HepG2 (cell line): ENCODE results near the gene ZFP62. TPM values are rescaled to one million over a fixed set of nuclear protein-coding genes. Genes with fewer than 3 reads are reported as not detected.

ENCODE experiments used
- ATAC-seq: fragments of 200-7000 bp; cut with Tn5 transposase; 3 replicates; pipeline ENCODE4 v1.9.1; 2020; ENCODE audit warnings: mild to moderate bottlenecking, moderate library complexity
- BruUV-seq: library from RNA; stranded (reverse); fragments of 400-500 nt; replicated peaks from 2 replicates; lab custom pipeline; 2021; lab: Mats Ljungman, UMichigan
- CTCF ChIA-PET: fragments of 300-600 bp; formaldehyde crosslinking; extraction: SDS; loops from one replicate; lab custom pipeline; 2021; ENCODE audit warnings: low total read pairs, inconsistent platforms, low intra/inter-chr PET ratio; lab: Yijun Ruan, JAX
- POLR2A ChIA-PET: fragments of 350-600 bp; sonication (Branson Sonifier 250); formaldehyde crosslinking; loops from one replicate; lab custom pipeline; 2020; ENCODE audit warnings: antibody characterized with exemption, inconsistent platforms; lab: Yijun Ruan, JAX
- DNase-seq: peaks from one replicate; pipeline ENCODE4 v3.0.0-alpha.2; 2015; ENCODE audit warnings: low spot score
- FAIRE-seq: peaks from 3 replicates; lab custom pipeline; 2011; peaks lifted over from hg19 to GRCh38; lab: Jason Lieb, UNC
- H2AFZ ChIP-seq: one replicate; pipeline ENCODE4 v1.6.1; 2011; ENCODE audit warnings: low read length, inconsistent platforms
- H3K27ac ChIP-seq: fragments of 300-600 bp; 3 replicates; pipeline ENCODE4 v1.8.0; 2011; ENCODE audit warnings: mixed run types, mild to moderate bottlenecking, mixed read lengths, low read length, inconsistent platforms; ENCODE audit not compliant: insufficient read depth; ENCODE audit errors: extremely low read length
- H3K27me3 ChIP-seq, 2 experiments: fragments of 200-600 bp in 1 of 2; 2 replicates in 1 of 2; 3 replicates in 1 of 2; pipeline versions ENCODE4 v1.6.0 to v1.8.0; 2011; ENCODE audit warnings: low read length in 2 of 2, mild to moderate bottlenecking in 2 of 2, moderate library complexity in 2 of 2, inconsistent platforms in 1 of 2; ENCODE audit not compliant: insufficient read depth in 2 of 2, control insufficient read depth in 1 of 2
- H3K36me3 ChIP-seq, 2 experiments: fragments of 200-600 bp in 1 of 2; replicated peaks in 1 of 2; 2 replicates in 1 of 2; 3 replicates in 1 of 2; pipeline versions ENCODE4 v1.5.1 to v1.8.0; 2011; ENCODE audit warnings: low read length in 2 of 2, inconsistent platforms in 1 of 2; ENCODE audit not compliant: insufficient read depth in 2 of 2, control insufficient read depth in 1 of 2
- H3K4me1 ChIP-seq: 2 replicates; pipeline ENCODE4 v1.5.1; 2012; ENCODE audit warnings: low read length, inconsistent platforms; ENCODE audit not compliant: insufficient read depth
- H3K4me2 ChIP-seq: 2 replicates; pipeline ENCODE4 v1.6.0; 2011; ENCODE audit warnings: low read depth, low read length, inconsistent platforms
- H3K4me3 ChIP-seq, 3 experiments: fragments of 200-600 bp in 1 of 3; sonication (generic), shearing (Covaris generic) in 1 of 3; replicated peaks in 1 of 3; 2 replicates each; pipeline ENCODE4 v1.5.1; 2011 to 2016; ENCODE audit warnings: low read length in 3 of 3, inconsistent platforms in 2 of 3, low read depth in 2 of 3, mild to moderate bottlenecking in 2 of 3, control low read depth in 1 of 3, mixed read lengths in 1 of 3; ENCODE audit not compliant: insufficient read depth in 1 of 3
- H3K79me2 ChIP-seq: one replicate; pipeline ENCODE4 v1.6.1; 2011; ENCODE audit warnings: low read length, inconsistent platforms; ENCODE audit not compliant: insufficient read depth
- H3K9ac ChIP-seq: 2 replicates; pipeline ENCODE4 v1.6.0; 2011; ENCODE audit warnings: mild to moderate bottlenecking, low read depth, low read length, inconsistent platforms; ENCODE audit not compliant: insufficient read depth
- H3K9me3 ChIP-seq: 2 replicates; pipeline ENCODE4 v1.5.1; 2012; ENCODE audit warnings: mild to moderate bottlenecking, low read length
- H4K20me1 ChIP-seq: 2 replicates; pipeline ENCODE4 v1.6.0; 2011; ENCODE audit warnings: inconsistent platforms, mild to moderate bottlenecking, low read length, moderate library complexity; ENCODE audit not compliant: insufficient read depth
- FOXK2 ChIP-seq: fragments of 450-650 bp; IDR thresholded peaks from 2 replicates; pipeline ENCODE4 v1.6.1; 2016
- IRF1 ChIP-seq: sonication (generic); formaldehyde crosslinking; IDR thresholded peaks from 2 replicates; pipeline ENCODE4 v1.4.0; 2020; ENCODE audit warnings: low read depth, mild to moderate bottlenecking, missing genetic modification reagents
- NAIF1 ChIP-seq: sonication (generic); formaldehyde crosslinking; IDR thresholded peaks from 2 replicates; pipeline ENCODE4 v1.5.0; 2020; ENCODE audit warnings: mild to moderate bottlenecking, missing genetic modification reagents, borderline replicate concordance
- NFIB ChIP-seq: sonication (generic); formaldehyde crosslinking; IDR thresholded peaks from 2 replicates; pipeline ENCODE4 v1.9.0; 2021; ENCODE audit warnings: missing genetic modification reagents, mild to moderate bottlenecking, borderline replicate concordance
- NR3C1 ChIP-seq: sonication (generic); formaldehyde crosslinking; IDR thresholded peaks from 2 replicates; pipeline ENCODE4 v1.4.0; 2020; ENCODE audit warnings: missing genetic modification reagents
- POLR2G ChIP-seq: fragments of 200-400 bp; formaldehyde crosslinking; IDR thresholded peaks from 2 replicates; pipeline ENCODE4 v1.6.1; 2018; ENCODE audit warnings: mild to moderate bottlenecking, low read depth, low read length, moderate library complexity
- REST ChIP-seq, 2 experiments: IDR thresholded peaks; 2 replicates each; pipeline ENCODE4 v1.6.1; 2011 to 2012; ENCODE audit warnings: low read length in 2 of 2, borderline replicate concordance in 1 of 2, low read depth in 1 of 2, mild to moderate bottlenecking in 1 of 2, moderate library complexity in 1 of 2
- SMARCC2 ChIP-seq: fragments of 450-650 bp; IDR thresholded peaks from 2 replicates; pipeline ENCODE4 v1.6.1; 2017; ENCODE audit warnings: antibody characterized with exemption, mild to moderate bottlenecking
- TARDBP ChIP-seq: sonication (generic); formaldehyde crosslinking; IDR thresholded peaks from 2 replicates; pipeline ENCODE4 v1.8.0; 2022; ENCODE audit warnings: mild to moderate bottlenecking, missing genetic modification reagents
- U2AF1 ChIP-seq: fragments of 200-400 bp; formaldehyde crosslinking; optimal IDR thresholded peaks from 2 replicates; pipeline ENCODE3; 2017; ENCODE audit warnings: mild to moderate bottlenecking, low read depth, low read length
- ZBTB39 ChIP-seq: sonication (generic); formaldehyde crosslinking; IDR thresholded peaks from 2 replicates; pipeline ENCODE4 v1.5.0; 2020; ENCODE audit warnings: missing genetic modification reagents
- ZNF720 ChIP-seq: sonication (generic); formaldehyde crosslinking; IDR thresholded peaks from 2 replicates; pipeline ENCODE4 v1.4.0; 2020; ENCODE audit warnings: missing genetic modification reagents
- ZSCAN9 ChIP-seq: IDR thresholded peaks from 2 replicates; pipeline ENCODE4 v1.6.1; 2016; ENCODE audit warnings: borderline replicate concordance
- WGBS: methylation state at CpG from one replicate; pipeline ENCODE4 v1.1.6; 2017; ENCODE audit warnings: low lambda C conversion rate; 5-methylcytosine and 5-hydroxymethylcytosine counted together
- in situ Hi-C: cut with HindIII; loops from 2 replicates; pipeline ENCODE4 v1.10.0; 2017; ENCODE audit warnings: low pct_unique_long_range_greater_than_20kb; ENCODE audit not compliant: extremely low pct_ligation_motif_present
- intact Hi-C: fragments of 100-400 bp; cut with micrococcal nuclease; formaldehyde crosslinking; loops from one replicate; pipeline ENCODE4 v1.10.0; 2022; ENCODE audit not compliant: unreplicated experiment
- polyA plus RNA-seq, 8 experiments: library from polyadenylated mRNA; depleted of rRNA in 3 of 8; stranded (reverse) in 7 of 8; unstranded in 1 of 8; fragments of >200 nt; fragmentation: Illumina TruSeq in 4 of 8; extraction: Trizol in 4 of 8; gene quantifications; 2 replicates each; pipeline versions ENCODE4 v1.2.1 to v1.2.3, GENCODE V29; 2011 to 2016; ENCODE audit warnings: low read depth in 4 of 8, missing spikeins in 1 of 8, mixed read lengths in 1 of 8; ENCODE audit not compliant: insufficient read depth in 1 of 8
- total RNA-seq, 5 experiments: library from RNA; depleted of rRNA; stranded (reverse); fragments of >200 nt; fragmentation: Illumina TruSeq; extraction: Trizol; gene quantifications; 2 replicates each; pipeline ENCODE4 v1.2.3, GENCODE V29; 2016; ENCODE audit warnings: low read depth in 1 of 5

Gene ZFP62
- total and polyA plus RNA-seq, 2 of the 13 experiments (the other 11 are each of a cell fraction or from before 2014, with no cell fraction given) = 8.2 to 19.4 TPM

GRCh38 chr5:180901319-180902009, 40.4 kb upstream of the ZFP62 start:
- H3K4me1 ChIP-seq = no peaks in the 10 kb centered on the region
- no peaks in the 10 kb centered on the region for H3K79me2 ChIP-seq
- TF ChIP-seq FOXK2 (no peak), U2AF1 (no peak), TARDBP (CRISPR knock-in tag) (no peak), IRF1 (no peak), ZBTB39 (CRISPR knock-in tag) (no peak), NAIF1 (CRISPR knock-in tag) (no peak), ZNF720 (no peak), SMARCC2 (no peak), REST (IDR thresholded peaks at IDR 0.05; ENCODE audit: borderline replicate concordance in 1 of 2, low read depth in 1 of 2, low read length in 2 of 2) (no peak), ZSCAN9 (CRISPR knock-in tag) (no peak), NR3C1 (CRISPR knock-in tag) (no peak), POLR2G (no peak), NFIB (CRISPR knock-in tag) (no peak)
- H3K4me3 ChIP-seq = no peak overlapping the region
- BruUV-seq = no TSS peak
- in situ Hi-C loops = no loop called here
- POLR2A ChIA-PET = no interaction called here
- no peak overlapping the region for H2AFZ ChIP-seq
- no peak for FAIRE-seq
- H3K36me3 ChIP-seq = no peaks in the 10 kb centered on the region
- H3K9ac ChIP-seq = no peak overlapping the region
- no peak overlapping the region for H3K4me2 ChIP-seq
- CTCF ChIA-PET = no interaction called here
- H3K9me3 ChIP-seq = no peaks in the 10 kb centered on the region
- intact Hi-C loops = no loop called here
- no peaks in the 10 kb centered on the region for H3K27me3 ChIP-seq
- H4K20me1 ChIP-seq = no peaks in the 10 kb centered on the region
- H3K27ac ChIP-seq = no peak overlapping the region
- WGBS = 22% methylated on average over 7 of the region's 7 CpGs
- DNase-seq = no peak
- no peak for ATAC-seq
